Neuronal stem cell (in vitro differentiated cells): ENCODE data around the gene CPA3.

Source experiments
- DNase-seq: peaks from one replicate; pipeline ENCODE4 v3.0.0-alpha.2; 2013; ENCODE audit warnings: low spot score
- H2AFZ ChIP-seq: one replicate; pipeline ENCODE4 v1.6.1; 2013; ENCODE audit warnings: mild to moderate bottlenecking, low read length, inconsistent platforms
- H2AK5ac ChIP-seq: 2 replicates; pipeline ENCODE4 v1.6.1; 2013; ENCODE audit warnings: low read depth, mild to moderate bottlenecking, inconsistent platforms, low read length, moderate library complexity, mixed read lengths
- H2BK120ac ChIP-seq: 2 replicates; pipeline ENCODE4 v1.6.1; 2013; ENCODE audit warnings: low read depth, mild to moderate bottlenecking, inconsistent platforms, low read length, moderate library complexity, mixed read lengths
- H2BK12ac ChIP-seq: one replicate; pipeline ENCODE4 v1.6.1; 2013; ENCODE audit warnings: low read length, inconsistent platforms
- H2BK15ac ChIP-seq: 2 replicates; pipeline ENCODE4 v1.6.1; 2013; ENCODE audit warnings: mild to moderate bottlenecking, low read length, inconsistent platforms, mixed read lengths
- H2BK5ac ChIP-seq: one replicate; pipeline ENCODE4 v1.6.1; 2013; ENCODE audit warnings: inconsistent platforms, mild to moderate bottlenecking, low read length, moderate library complexity
- H3K14ac ChIP-seq: one replicate; pipeline ENCODE4 v1.6.1; 2013; ENCODE audit warnings: low read length, inconsistent platforms
- H3K18ac ChIP-seq: 2 replicates; pipeline ENCODE4 v1.6.1; 2013; ENCODE audit warnings: low read length, inconsistent platforms
- H3K23ac ChIP-seq: 2 replicates; pipeline ENCODE4 v1.6.1; 2013; ENCODE audit warnings: low read depth, mild to moderate bottlenecking, mixed read lengths, low read length, inconsistent platforms; ENCODE audit not compliant: poor library complexity
- H3K27ac ChIP-seq: replicated peaks from 3 replicates; pipeline ENCODE4 v1.5.1; 2013; ENCODE audit warnings: low read length, inconsistent platforms
- H3K27me3 ChIP-seq, 3 experiments: 2 replicates each; pipeline ENCODE4 v1.6.1; 2013; ENCODE audit warnings: low read length in 3 of 3, mild to moderate bottlenecking in 2 of 3, inconsistent platforms in 1 of 3, low read depth in 1 of 3, mixed read lengths in 1 of 3, moderate library complexity in 1 of 3; ENCODE audit not compliant: control insufficient read depth in 3 of 3, insufficient read depth in 3 of 3
- H3K36me3 ChIP-seq, 2 donors: replicated peaks in 1 of 2; 2 replicates each; pipeline ENCODE4 v1.6.1; 2013; ENCODE audit warnings: low read length in 2 of 2; ENCODE audit not compliant: control insufficient read depth in 2 of 2, insufficient read depth in 2 of 2
- H3K4ac ChIP-seq: 2 replicates; pipeline ENCODE4 v1.6.1; 2013; ENCODE audit warnings: inconsistent platforms, mild to moderate bottlenecking, low read length, moderate library complexity
- H3K4me1 ChIP-seq, 2 donors: 1 replicate in 1 of 2; 2 replicates in 1 of 2; pipeline ENCODE4 v1.6.1; 2013; ENCODE audit warnings: low read length in 2 of 2, low read depth in 1 of 2; ENCODE audit not compliant: control insufficient read depth in 2 of 2, insufficient read depth in 1 of 2
- H3K4me2 ChIP-seq: one replicate; pipeline ENCODE4 v1.6.1; 2013; ENCODE audit warnings: mild to moderate bottlenecking, low read length, inconsistent platforms; ENCODE audit not compliant: insufficient read depth, poor library complexity, severe bottlenecking
- H3K4me3 ChIP-seq, 2 donors: 2 replicates each; pipeline ENCODE4 v1.5.1; 2013; ENCODE audit warnings: low read length in 2 of 2, mild to moderate bottlenecking in 2 of 2, inconsistent platforms in 1 of 2, moderate library complexity in 1 of 2
- H3K79me1 ChIP-seq: one replicate; pipeline ENCODE4 v1.6.1; 2013; ENCODE audit warnings: low read depth, mild to moderate bottlenecking, inconsistent platforms, low read length, moderate library complexity
- H3K9ac ChIP-seq: one replicate; pipeline ENCODE4 v1.6.1; 2013; ENCODE audit warnings: mild to moderate bottlenecking, low read depth, low read length, inconsistent platforms; ENCODE audit not compliant: poor library complexity
- H3K9me3 ChIP-seq, 2 donors: replicated peaks in 1 of 2; 2 replicates each; pipeline versions ENCODE3 to v1.6.1; 2013; ENCODE audit warnings: low read length in 2 of 2, mild to moderate bottlenecking in 2 of 2, inconsistent platforms in 1 of 2, low read depth in 1 of 2, mixed read lengths in 1 of 2, moderate library complexity in 1 of 2; ENCODE audit not compliant: control insufficient read depth in 2 of 2, insufficient read depth in 1 of 2
- H4K8ac ChIP-seq: one replicate; pipeline ENCODE4 v1.6.1; 2013; ENCODE audit warnings: low read depth, mild to moderate bottlenecking, inconsistent platforms, low read length, moderate library complexity
- H4K91ac ChIP-seq: one replicate; pipeline ENCODE4 v1.6.1; 2013; ENCODE audit warnings: low read length, low read depth, mild to moderate bottlenecking, inconsistent platforms; ENCODE audit not compliant: poor library complexity
- WGBS, 2 donors: extraction: QIAGEN DNeasy Blood & Tissue Kit; methylation state at CpG; one replicate each; pipeline ENCODE4 v1.1.7; 2013; ENCODE audit warnings: missing lambda C conversion rate in 2 of 2, mixed read lengths in 1 of 2; ENCODE audit not compliant: insufficient read length in 2 of 2, insufficient replicate concordance in 1 of 2; ENCODE audit errors: extremely low coverage in 2 of 2; 5-methylcytosine and 5-hydroxymethylcytosine counted together

Gene CPA3

GRCh38 chr3:148938306-148938705 lies 73.2 kb downstream of the CPA3 start:
- no peak overlapping the region for H2AK5ac ChIP-seq
- H3K36me3 ChIP-seq, result no peaks in the 10 kb centered on the region
- H3K27ac ChIP-seq, result no peak overlapping the region
- H2BK12ac ChIP-seq, result no peak overlapping the region
- no peak overlapping the region for H3K18ac ChIP-seq
- H3K4me2 ChIP-seq, result no peak overlapping the region
- no peak overlapping the region for H4K8ac ChIP-seq
- H3K4me1 ChIP-seq, result no peaks in the 10 kb centered on the region
- no peak overlapping the region for H3K4me3 ChIP-seq
- peaks cover 0 to 3% (median 0%) of the 10 kb centered on the region in 3 experiments for H3K27me3 ChIP-seq
- H4K91ac ChIP-seq, result no peak overlapping the region
- H3K79me1 ChIP-seq, result no peaks in the 10 kb centered on the region
- H3K9me3 ChIP-seq, result no peaks in the 10 kb centered on the region
- no peak overlapping the region for H3K9ac ChIP-seq
- H2BK5ac ChIP-seq, result no peak overlapping the region
- no peak overlapping the region for H2BK15ac ChIP-seq
- H2AFZ ChIP-seq, result peak overlapping the region; percentile 81
- DNase-seq, result no peak
- no CpG with 5 or more reads among the region's 2 CpGs for WGBS, 2 donors
- no peak overlapping the region for H3K4ac ChIP-seq
- H2BK120ac ChIP-seq, result no peak overlapping the region
- no peak overlapping the region for H3K23ac ChIP-seq
- H3K14ac ChIP-seq, result no peak overlapping the region

DNA sequence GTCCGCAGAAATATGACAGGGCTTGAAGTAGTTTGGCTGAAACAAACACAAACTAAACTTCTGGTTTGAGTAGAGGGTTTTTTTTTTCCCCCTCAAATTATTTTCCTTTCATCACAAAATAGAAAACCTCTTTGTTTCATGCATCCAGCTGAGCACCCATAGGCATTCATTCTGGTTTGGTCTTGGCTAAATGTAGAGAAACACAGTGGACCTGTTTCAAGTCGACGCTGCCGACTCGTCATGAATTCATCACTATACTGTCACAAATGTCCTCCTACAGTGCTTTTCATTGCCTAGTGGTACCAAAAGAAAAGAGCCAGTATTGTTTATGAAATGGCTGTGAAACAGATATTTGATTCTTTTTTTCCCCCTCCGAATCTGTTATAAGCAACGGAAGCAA lies 73.8 kb downstream of the CPA3 start:
- H3K4me3 ChIP-seq, result no peak overlapping the region
- H2BK12ac ChIP-seq, result no peak overlapping the region
- H3K18ac ChIP-seq, result no peak overlapping the region
- no peak overlapping the region for H2BK120ac ChIP-seq
- no peak overlapping the region for H2AK5ac ChIP-seq
- DNase-seq, result no peak
- peaks cover 0 to 3% (median 0%) of the 10 kb centered on the region in 3 experiments for H3K27me3 ChIP-seq
- H2BK15ac ChIP-seq, result no peak overlapping the region
- no peaks in the 10 kb centered on the region for H3K9me3 ChIP-seq
- WGBS, 2 donors, result no CpG with 5 or more reads among the region's 7 CpGs
- H2AFZ ChIP-seq, result peak overlapping the region; percentile 81
- H3K4me2 ChIP-seq, result no peak overlapping the region
- H2BK5ac ChIP-seq, result no peak overlapping the region
- H3K14ac ChIP-seq, result no peak overlapping the region
- no peak overlapping the region for H3K9ac ChIP-seq
- H3K27ac ChIP-seq, result no peak overlapping the region
- H3K79me1 ChIP-seq, result no peaks in the 10 kb centered on the region
- H3K23ac ChIP-seq, result no peak overlapping the region
- H4K91ac ChIP-seq, result no peak overlapping the region
- no peaks in the 10 kb centered on the region for H3K36me3 ChIP-seq
- no peak overlapping the region for H3K4ac ChIP-seq
- H4K8ac ChIP-seq, result no peak overlapping the region
- no peaks in the 10 kb centered on the region for H3K4me1 ChIP-seq

DNA sequence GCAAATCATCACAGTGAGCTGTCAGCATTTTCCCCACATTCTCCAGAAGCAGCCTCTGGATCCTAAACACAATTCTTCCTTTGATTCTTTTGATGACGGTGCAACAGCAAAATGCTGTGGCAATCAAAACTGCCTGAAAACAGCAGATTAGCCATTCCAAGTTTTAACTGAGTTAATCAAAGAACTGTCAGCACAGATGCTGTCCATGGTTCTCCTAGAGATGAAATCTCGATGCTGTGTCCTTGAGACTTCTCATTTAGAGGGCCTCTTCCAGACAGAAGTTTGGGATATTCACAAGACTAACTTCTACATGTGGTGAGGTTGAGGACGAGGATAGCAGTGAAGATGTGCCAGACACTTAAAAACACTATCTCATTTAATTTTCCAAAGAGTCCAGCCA lies 75.9 kb downstream of the CPA3 start:
- H3K79me1 ChIP-seq, result no peaks in the 10 kb centered on the region
- no peak overlapping the region for H3K27ac ChIP-seq
- no peak overlapping the region for H4K8ac ChIP-seq
- no peaks in the 10 kb centered on the region for H3K4me1 ChIP-seq
- H3K23ac ChIP-seq, result no peak overlapping the region
- no peak overlapping the region for H2AK5ac ChIP-seq
- no peak overlapping the region for H2BK120ac ChIP-seq
- no peak overlapping the region for H4K91ac ChIP-seq
- H3K36me3 ChIP-seq, result no peaks in the 10 kb centered on the region
- H3K4me3 ChIP-seq, result no peak overlapping the region
- H3K18ac ChIP-seq, result no peak overlapping the region
- no peak overlapping the region for H2BK15ac ChIP-seq
- no CpG with 5 or more reads among the region's 3 CpGs for WGBS, 2 donors
- DNase-seq, result no peak
- no peak overlapping the region for H2BK12ac ChIP-seq
- H3K4me2 ChIP-seq, result no peak overlapping the region
- peaks cover 0 to 3% (median 0%) of the 10 kb centered on the region in 3 experiments for H3K27me3 ChIP-seq
- H2BK5ac ChIP-seq, result no peak overlapping the region
- peaks cover 0 to 2% of the 10 kb centered on the region in 2 donors for H3K9me3 ChIP-seq
- H3K9ac ChIP-seq, result no peak overlapping the region
- no peak overlapping the region for H3K4ac ChIP-seq
- no peak overlapping the region for H3K14ac ChIP-seq
- H2AFZ ChIP-seq, result no peak overlapping the region

DNA sequence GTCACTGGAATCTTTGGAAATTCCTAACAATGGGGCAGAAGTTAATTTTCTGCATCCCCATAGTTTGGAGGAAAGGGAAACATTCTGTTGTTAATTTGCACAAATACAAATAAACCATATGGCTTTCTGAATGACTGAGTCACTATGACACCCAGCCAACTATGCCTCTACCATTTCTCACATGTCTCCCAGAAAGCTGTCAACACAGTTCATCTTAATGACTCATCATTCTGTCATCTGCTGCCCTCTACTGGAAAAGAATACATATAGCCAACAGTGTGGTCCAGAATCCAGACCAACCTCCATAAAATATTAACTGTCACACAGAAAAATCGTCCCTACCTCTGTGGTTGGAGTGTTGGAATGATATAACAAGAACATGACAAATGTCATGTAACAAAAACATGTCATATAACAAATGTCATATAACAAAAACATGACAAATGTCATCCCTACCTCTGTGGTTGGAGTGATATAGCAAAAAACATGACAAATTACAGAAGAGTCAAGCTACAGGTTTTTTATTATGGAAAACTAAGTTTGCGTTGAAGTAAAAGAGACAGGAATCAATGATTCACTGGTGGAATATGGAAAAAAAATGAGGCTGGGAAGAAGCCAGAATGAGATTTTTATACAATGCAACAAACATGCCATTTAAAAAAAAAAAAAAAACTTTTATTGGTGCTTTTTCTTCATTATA lies 78.6 kb downstream of the CPA3 start:
- Histone ChIP-seq H3K9ac (no peak overlapping the region), H4K8ac (no peak overlapping the region), H3K4me1 (no peaks in the 10 kb centered on the region), H2BK5ac (no peak overlapping the region), H3K4me2 (no peak overlapping the region), H3K27ac (no peak overlapping the region), H3K79me1 (peaks cover 2% of the 10 kb centered on the region), H2AFZ (no peak overlapping the region), H3K4ac (no peak overlapping the region), H3K4me3 (no peak overlapping the region), H3K23ac (no peak overlapping the region), H2BK120ac (no peak overlapping the region), H3K36me3 (no peaks in the 10 kb centered on the region), H3K27me3 (peaks cover 0 to 3% (median 0%) of the 10 kb centered on the region in 3 experiments), H4K91ac (no peak overlapping the region), H3K18ac (no peak overlapping the region), H3K14ac (no peak overlapping the region), H3K9me3 (peaks cover 0 to 2% of the 10 kb centered on the region in 2 donors), H2AK5ac (no peak overlapping the region), H2BK15ac (no peak overlapping the region), H2BK12ac (no peak overlapping the region)
- WGBS, 2 donors, result no CpG with 5 or more reads among the region's 2 CpGs
- DNase-seq, result no peak
